ENCODE results near the gene PARP11. TPM values are rescaled to one million over a fixed set of nuclear protein-coding genes. Genes with fewer than 3 reads are reported as not detected.

The PARP11 gene
- total and polyA plus RNA-seq, 2 of the 8 experiments (the other 6 are each of a cell fraction or from before 2014, with no cell fraction given), result 4.2 to 13.3 TPM

GRCh38 chr12:3869865-3870264, 3.3 kb downstream of the PARP11 start:
- H2BK5ac ChIP-seq (ENCODE audit: low read depth, low read length), result no peak overlapping the region
- no peaks in the 10 kb centered on the region for H3K36me3 ChIP-seq (ENCODE audit: control insufficient read depth in 2 of 4, insufficient read depth in 4 of 4, low read length in 3 of 4)
- H2BK120ac ChIP-seq (replicated peaks; ENCODE audit: low read depth, low read length), result no peak overlapping the region
- H3K4me1 ChIP-seq (replicated peaks in 1 of 4; ENCODE audit: control insufficient read depth in 3 of 4, insufficient read depth in 4 of 4, low read length in 3 of 4), result peaks cover 0 to 11% (median 4%) of the 10 kb centered on the region in 4 experiments; a peak in 4 of 7 replicates
- H3K27me3 ChIP-seq (replicated peaks in 1 of 4; ENCODE audit: control insufficient read depth in 3 of 4, extremely low read depth in 1 of 4, insufficient read depth in 3 of 4, low read length in 3 of 4), result no peaks in the 10 kb centered on the region
- H4K20me1 ChIP-seq (replicated peaks in 1 of 2; ENCODE audit: control insufficient read depth in 1 of 2, insufficient read depth in 2 of 2, low read length in 2 of 2), result no peaks in the 10 kb centered on the region
- H3K27ac ChIP-seq (ENCODE audit: low read depth, low read length), result no peak overlapping the region
- FAIRE-seq (no peak), DNase-seq (ENCODE audit: low read depth in 1 of 2, low spot score in 2 of 2) (no peak)
- no peak overlapping the region for H2BK12ac ChIP-seq (ENCODE audit: low read depth, low read length)
- H3K18ac ChIP-seq (ENCODE audit: extremely low read depth, low read length), result no peak overlapping the region
- H3K23ac ChIP-seq (ENCODE audit: insufficient read length), result no peak overlapping the region
- H2BK20ac ChIP-seq (ENCODE audit: low read length), result no peak overlapping the region
- ChIA-PET CTCF (ENCODE audit: partially characterized antibody) (interaction anchor here (1.6 kb wide), 1 partner anchor 16 kb away, joined by 4 read pairs; no protein-coding TSS in a partner anchor), POLR2A (ENCODE audit: partially characterized antibody) (no interaction called here)
- WGBS, 2 experiments (ENCODE audit: extremely low coverage in 1 of 2, insufficient coverage in 1 of 2, insufficient read length in 1 of 2, insufficient replicate concordance in 2 of 2, low coverage in 1 of 2, low lambda C conversion rate in 2 of 2, missing lambda C conversion rate in 1 of 2), result 90% methylated on average over 6 of the region's 6 CpGs; no CpG with 5 or more reads in 1 of the 2 experiments
- H3K79me2 ChIP-seq (ENCODE audit: control insufficient read depth in 1 of 2, insufficient read depth in 2 of 2, low read length in 2 of 2), result peaks cover 0 to 48% of the 10 kb centered on the region in 2 experiments; a peak in 3 of 4 replicates
- no peak overlapping the region for H4K91ac ChIP-seq (replicated peaks; ENCODE audit: insufficient read length, low read length)
- no peak overlapping the region for H4K5ac ChIP-seq (ENCODE audit: insufficient read length, low read depth, low read length)
- no peak overlapping the region for H3K4ac ChIP-seq (replicated peaks; ENCODE audit: insufficient read length, low read depth, low read length)
- H3K9ac ChIP-seq (replicated peaks in 1 of 4; ENCODE audit: extremely low read depth in 1 of 4, low read depth in 3 of 4, low read length in 3 of 4), result no peak overlapping the region
- H3K4me3 ChIP-seq (ENCODE audit: extremely low read depth in 1 of 4, insufficient read depth in 2 of 4, low read depth in 3 of 4, low read length in 4 of 4), result no peak overlapping the region
- peaks cover 3 to 6% of the 10 kb centered on the region in 2 experiments; a peak in 1 of 4 replicates for H3K9me3 ChIP-seq (ENCODE audit: insufficient read depth in 2 of 2, low read depth in 1 of 2, low read length in 1 of 2)
- no peak overlapping the region for H2BK15ac ChIP-seq (ENCODE audit: low read length)
- no peak overlapping the region for H2AK5ac ChIP-seq (ENCODE audit: low read depth, low read length)
- TF ChIP-seq FOSL1 (IDR thresholded peaks at IDR 0.05; ENCODE audit: insufficient read depth, low read depth, low read length) (no peak), TCF12 (IDR thresholded peaks at IDR 0.05; ENCODE audit: low read depth, low read length) (no peak), RBBP5 (IDR thresholded peaks at IDR 0.05; ENCODE audit: borderline replicate concordance, low read depth, low read length) (no peak), SAP30 (IDR thresholded peaks at IDR 0.05; ENCODE audit: insufficient read depth, insufficient replicate concordance, low read length) (no peak), SP4 (IDR thresholded peaks at IDR 0.05; ENCODE audit: low read length) (no peak), KDM5A (IDR thresholded peaks at IDR 0.05; ENCODE audit: low read length) (no peak), NRF1 (IDR thresholded peaks at IDR 0.05; ENCODE audit: low read depth, low read length) (no peak), JUND (IDR thresholded peaks at IDR 0.05; ENCODE audit: low read length) (no peak), SUZ12 (IDR thresholded peaks at IDR 0.05; ENCODE audit: low read length) (no peak), YY1 (IDR thresholded peaks at IDR 0.05; ENCODE audit: low read depth, low read length) (no peak), ASH2L (IDR thresholded peaks at IDR 0.05; ENCODE audit: low read length) (no peak), ATF3 (IDR thresholded peaks at IDR 0.05; ENCODE audit: insufficient read depth, low read depth, low read length) (no peak), CHD2 (IDR thresholded peaks at IDR 0.05; ENCODE audit: low read length) (no peak), BRCA1 (IDR thresholded peaks at IDR 0.05; ENCODE audit: low read depth, low read length) (no peak)
- H3K14ac ChIP-seq (ENCODE audit: insufficient read length), result no peak overlapping the region
- no peak overlapping the region for H2AFZ ChIP-seq (ENCODE audit: low read length)
- H3K79me1 ChIP-seq (ENCODE audit: low read depth, low read length), result peaks cover 4% of the 10 kb centered on the region
- H3K23me2 ChIP-seq (ENCODE audit: low read depth, low read length), result peaks cover 2% of the 10 kb centered on the region; the same call in 1 of the 2 replicates
- no peak overlapping the region for H3K4me2 ChIP-seq (ENCODE audit: insufficient read depth in 1 of 2, low read depth in 2 of 2, low read length in 2 of 2)
- no peak overlapping the region for H4K8ac ChIP-seq (ENCODE audit: extremely low read depth, insufficient read depth, low read length)
- no peak overlapping the region for H3K56ac ChIP-seq (replicated peaks; ENCODE audit: insufficient read length, low read depth, low read length)
